Measurements from ENCODE around the gene FGFR3.

Gene FGFR3

GRCh38 chr4:1851160-1851559 is 58.1 kb downstream of the FGFR3 start:
- DNase-seq (ENCODE audit: extremely low read depth, low read depth) = no peak
- TF ChIP-seq CTCF (IDR thresholded peaks at IDR 0.05; ENCODE audit: low read depth, low read length) = no peak

DNA sequence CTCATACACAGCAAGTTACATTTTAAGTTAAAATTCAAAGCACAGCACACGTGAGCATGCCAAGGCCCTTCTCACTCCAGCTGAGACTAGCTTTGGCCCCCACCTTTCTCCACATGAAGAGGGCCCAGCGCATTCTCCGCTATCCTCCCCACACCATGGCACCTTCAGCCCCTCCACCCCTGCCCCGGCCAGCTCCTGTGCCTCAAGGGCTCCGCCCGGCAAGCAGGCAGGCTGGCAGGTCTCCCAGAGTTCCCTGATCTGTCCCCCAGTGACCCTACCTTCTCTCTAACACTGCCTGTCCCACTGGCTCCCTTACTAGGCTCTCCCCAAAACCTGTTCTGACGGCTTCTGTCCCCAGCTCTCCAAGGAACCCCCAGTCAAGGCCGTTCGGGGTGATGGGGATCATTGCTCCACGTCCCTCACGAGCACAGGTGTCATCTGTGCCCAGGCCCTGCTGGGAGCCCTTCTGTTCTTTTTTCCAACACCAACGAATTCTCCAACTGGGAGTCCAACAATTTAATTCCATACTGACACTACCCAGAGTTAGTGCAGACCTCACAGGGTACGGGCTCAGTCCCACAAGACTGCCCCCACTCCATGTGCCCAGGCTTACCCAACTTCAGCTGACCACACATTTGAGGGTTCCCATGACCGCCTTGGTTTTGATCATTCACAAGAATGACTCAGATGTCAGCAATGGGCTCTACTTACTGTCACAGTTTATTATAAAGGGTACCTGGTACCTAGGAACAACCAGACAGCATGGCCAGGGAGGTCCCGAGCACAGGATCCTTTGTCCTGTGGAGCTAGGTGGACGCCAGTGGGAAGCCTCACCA is 58.7 kb downstream of the FGFR3 start:
- no peak for TF ChIP-seq CTCF (IDR thresholded peaks at IDR 0.05; ENCODE audit: low read depth, low read length)
- no peak for DNase-seq (ENCODE audit: extremely low read depth, low read depth)

DNA sequence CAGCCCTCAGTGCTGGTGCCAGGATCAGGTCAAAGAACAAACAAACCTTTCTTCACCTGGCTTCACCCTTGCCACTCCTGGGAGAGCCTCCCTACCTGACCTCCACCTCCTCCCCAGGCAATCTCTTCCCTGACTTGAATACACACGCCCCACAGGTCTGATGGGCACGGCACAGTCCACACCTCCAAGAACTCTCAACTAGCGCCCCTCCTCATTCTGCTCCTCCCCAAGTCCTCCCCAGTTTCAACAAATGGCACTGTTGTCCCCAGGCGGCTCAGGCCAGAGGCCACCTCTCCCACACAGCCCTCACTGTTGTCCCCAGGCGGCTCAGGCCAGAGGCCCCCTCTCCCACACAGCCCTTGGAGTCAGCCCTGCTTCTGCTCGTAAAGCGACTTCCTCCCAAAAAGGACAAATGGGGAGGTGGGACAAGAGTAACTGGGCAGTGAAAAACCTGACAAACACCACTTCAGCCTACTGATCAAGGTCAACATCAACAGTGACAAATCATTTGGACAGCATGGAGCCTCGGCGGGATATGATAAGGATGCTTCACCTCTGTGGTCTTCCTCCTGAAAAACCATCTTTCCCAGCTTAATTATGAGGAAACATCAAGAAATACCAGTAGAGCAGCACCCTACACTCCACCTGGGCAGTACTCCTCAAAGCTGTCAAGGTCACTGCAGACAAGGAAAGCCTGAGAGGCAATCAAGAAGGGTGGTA is 60.0 kb downstream of the FGFR3 start:
- TF ChIP-seq CTCF (IDR thresholded peaks at IDR 0.05; ENCODE audit: low read depth, low read length) = no peak
- DNase-seq (ENCODE audit: extremely low read depth, low read depth) = no peak

DNA sequence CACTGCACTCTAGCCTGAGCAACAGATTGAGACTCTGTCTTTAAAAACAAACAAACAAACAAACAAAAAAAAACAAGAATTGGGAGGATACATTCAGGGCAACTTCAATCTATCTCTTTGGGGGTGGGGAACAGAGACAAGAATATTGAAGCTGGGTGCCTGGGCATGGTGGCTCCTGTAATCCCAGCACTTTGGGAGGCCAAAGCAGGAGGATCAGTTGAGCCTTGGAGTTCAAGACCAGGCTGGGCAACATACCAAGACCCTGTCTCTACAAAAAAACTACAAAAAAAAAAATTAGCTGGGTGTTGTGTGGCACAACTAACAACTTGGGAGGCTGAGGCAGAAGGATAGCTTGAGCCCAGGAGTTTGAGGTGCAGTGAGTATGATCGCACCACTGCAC is 61.7 kb downstream of the FGFR3 start:
- no peak for DNase-seq (ENCODE audit: extremely low read depth, low read depth)
- TF ChIP-seq CTCF (IDR thresholded peaks at IDR 0.05; ENCODE audit: low read depth, low read length) = no peak

- DNase-seq (ENCODE audit: extremely low read depth, low read depth) = no peak
- TF ChIP-seq CTCF (IDR thresholded peaks at IDR 0.05; ENCODE audit: low read depth, low read length) = no peak
Measured at GRCh38 chr4:1855333-1856070, 62.4 kb downstream of the FGFR3 start.

- TF ChIP-seq CTCF (IDR thresholded peaks at IDR 0.05; ENCODE audit: low read depth, low read length) = no peak
- DNase-seq (ENCODE audit: extremely low read depth, low read depth) = peak; percentile 90
Measured at GRCh38 chr4:1856071-1856942, 63.2 kb downstream of the FGFR3 start, which contains the start of gene LETM1. Gene LETM1, minus strand, starts transcription at chr4:1856156. Its CDS starts 206 bp downstream, at chr4:1855950.
